ENCODE data around the gene AFF1. TPM values are rescaled to one million over a fixed set of nuclear protein-coding genes. Genes with fewer than 3 reads are reported as not detected.

AFF1 gene
- polyA plus RNA-seq, 1 donor (not counting 4 experiments of a cell fraction or from before 2014, with no cell fraction given): 14.4 TPM

DNA sequence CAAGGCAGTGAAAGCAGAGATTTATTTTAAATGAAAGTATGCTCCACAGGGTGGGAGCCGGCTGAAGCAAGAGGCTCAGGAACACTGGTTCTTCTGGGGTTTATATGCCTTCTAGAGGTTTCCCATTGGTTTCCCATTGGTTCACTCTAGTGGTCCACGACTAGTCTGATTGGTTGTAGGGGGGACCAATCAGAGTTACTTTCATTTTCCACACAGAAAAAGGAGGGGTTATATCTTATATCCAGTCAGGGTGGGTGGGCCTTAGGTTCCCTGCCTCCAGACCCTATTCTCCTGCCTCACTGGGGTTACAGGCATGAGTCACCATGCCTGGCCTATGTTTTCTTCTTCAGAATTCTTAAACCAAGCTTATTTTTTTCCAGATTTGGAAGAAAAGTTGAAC is 184.0 kb downstream of the AFF1 start:
- H3K27me3 ChIP-seq (ENCODE audit: control insufficient read depth, extremely low read depth, insufficient read depth, low read length): no peaks in the 10 kb centered on the region
- no peak overlapping the region for H2AFZ ChIP-seq (ENCODE audit: control insufficient read depth, low read length)
- no peak overlapping the region for H3K9ac ChIP-seq (ENCODE audit: control insufficient read depth, extremely low read depth, insufficient read depth, low read length)
- H3K4me1 ChIP-seq (ENCODE audit: control insufficient read depth, extremely low read depth, insufficient read depth, low read length): peaks cover 43% of the 10 kb centered on the region
- dilution Hi-C loops (cut with MboI; ENCODE audit: extremely low pct_ligation_motif_present, low sequenced_read_pairs): no loop called here
- H3K79me2 ChIP-seq (ENCODE audit: control insufficient read depth, insufficient read depth, low read length): peaks cover 4% of the 10 kb centered on the region
- H3K9me3 ChIP-seq (ENCODE audit: control insufficient read depth, low read depth, low read length): no peaks in the 10 kb centered on the region
- H3K4me2 ChIP-seq (ENCODE audit: control insufficient read depth, extremely low read depth, insufficient read depth, low read depth, low read length): no peak overlapping the region
- TF ChIP-seq, protein P1, sequence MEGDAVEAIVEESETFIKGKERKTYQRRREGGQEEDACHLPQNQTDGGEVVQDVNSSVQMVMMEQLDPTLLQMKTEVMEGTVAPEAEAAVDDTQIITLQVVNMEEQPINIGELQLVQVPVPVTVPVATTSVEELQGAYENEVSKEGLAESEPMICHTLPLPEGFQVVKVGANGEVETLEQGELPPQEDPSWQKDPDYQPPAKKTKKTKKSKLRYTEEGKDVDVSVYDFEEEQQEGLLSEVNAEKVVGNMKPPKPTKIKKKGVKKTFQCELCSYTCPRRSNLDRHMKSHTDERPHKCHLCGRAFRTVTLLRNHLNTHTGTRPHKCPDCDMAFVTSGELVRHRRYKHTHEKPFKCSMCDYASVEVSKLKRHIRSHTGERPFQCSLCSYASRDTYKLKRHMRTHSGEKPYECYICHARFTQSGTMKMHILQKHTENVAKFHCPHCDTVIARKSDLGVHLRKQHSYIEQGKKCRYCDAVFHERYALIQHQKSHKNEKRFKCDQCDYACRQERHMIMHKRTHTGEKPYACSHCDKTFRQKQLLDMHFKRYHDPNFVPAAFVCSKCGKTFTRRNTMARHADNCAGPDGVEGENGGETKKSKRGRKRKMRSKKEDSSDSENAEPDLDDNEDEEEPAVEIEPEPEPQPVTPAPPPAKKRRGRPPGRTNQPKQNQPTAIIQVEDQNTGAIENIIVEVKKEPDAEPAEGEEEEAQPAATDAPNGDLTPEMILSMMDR (optimal IDR thresholded peaks at IDR 0.05 in 1 of 3, IDR thresholded peaks at IDR 0.05 in 1 of 3, conservative IDR thresholded peaks at IDR 0.05 in 1 of 3; ENCODE audit: extremely low read depth in 1 of 3, insufficient read depth in 2 of 3, low read length in 3 of 3): no peak
- no peak for TF ChIP-seq EZH2 (IDR thresholded peaks at IDR 0.05; ENCODE audit: low read length)
- FAIRE-seq (no peak), DNase-seq (ENCODE audit: low read depth, low spot score) (no peak)
- H3K27ac ChIP-seq (ENCODE audit: control insufficient read depth, insufficient read depth, low read length): peak overlapping the region; percentile 18
- H4K20me1 ChIP-seq (ENCODE audit: control insufficient read depth, extremely low read depth, insufficient read depth, low read length): no peaks in the 10 kb centered on the region
- no peak overlapping the region for H3K4me3 ChIP-seq (ENCODE audit: control insufficient read depth in 2 of 3, extremely low read depth in 1 of 3, insufficient read depth in 2 of 3, low read depth in 1 of 3, low read length in 3 of 3)
- H3K36me3 ChIP-seq (ENCODE audit: control insufficient read depth in 2 of 2, extremely low read depth in 1 of 2, insufficient read depth in 2 of 2, low read length in 2 of 2): peaks cover 7 to 8% of the 10 kb centered on the region in 2 experiments
- peaks cover 3% of the 10 kb centered on the region for H3K9me1 ChIP-seq (ENCODE audit: control insufficient read depth, extremely low read depth, insufficient read depth, low read length)

DNA sequence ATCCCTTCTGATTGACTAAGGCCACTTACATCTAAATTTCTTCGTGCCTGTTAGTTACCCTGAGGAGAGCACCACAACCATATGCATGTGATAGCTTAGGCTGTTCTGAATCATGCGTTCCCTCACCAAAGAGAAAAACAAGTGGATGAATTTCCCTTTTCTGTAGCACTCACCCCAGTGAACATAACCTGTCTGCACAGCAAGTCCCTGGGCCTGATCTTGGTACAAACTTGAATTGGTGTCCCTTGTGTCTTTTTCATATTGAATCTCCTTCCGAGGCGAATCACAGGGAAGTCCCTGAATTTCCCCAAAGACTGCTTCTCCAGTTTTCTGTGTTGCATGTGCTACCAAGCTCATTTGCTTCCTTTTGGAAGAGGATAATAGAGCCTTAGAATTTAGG is 185.2 kb downstream of the AFF1 start:
- DNase-seq (ENCODE audit: low read depth, low spot score): no peak
- Histone ChIP-seq H3K79me2 (ENCODE audit: control insufficient read depth, insufficient read depth, low read length) (peaks cover 6% of the 10 kb centered on the region), H4K20me1 (ENCODE audit: control insufficient read depth, extremely low read depth, insufficient read depth, low read length) (no peaks in the 10 kb centered on the region), H3K9ac (ENCODE audit: control insufficient read depth, extremely low read depth, insufficient read depth, low read length) (peak overlapping the region; percentile 70), H3K9me3 (ENCODE audit: control insufficient read depth, low read depth, low read length) (no peaks in the 10 kb centered on the region), H3K4me3 (ENCODE audit: control insufficient read depth in 2 of 3, extremely low read depth in 1 of 3, insufficient read depth in 2 of 3, low read depth in 1 of 3, low read length in 3 of 3) (peak overlapping the region in 2 of 3 experiments; percentile 58 to 59), H3K27me3 (ENCODE audit: control insufficient read depth, extremely low read depth, insufficient read depth, low read length) (no peaks in the 10 kb centered on the region), H3K9me1 (ENCODE audit: control insufficient read depth, extremely low read depth, insufficient read depth, low read length) (peaks cover 3% of the 10 kb centered on the region), H3K4me2 (ENCODE audit: control insufficient read depth, extremely low read depth, insufficient read depth, low read depth, low read length) (peak overlapping the region; percentile 99), H3K36me3 (ENCODE audit: control insufficient read depth in 2 of 2, extremely low read depth in 1 of 2, insufficient read depth in 2 of 2, low read length in 2 of 2) (peaks cover 3 to 6% of the 10 kb centered on the region in 2 experiments), H2AFZ (ENCODE audit: control insufficient read depth, low read length) (no peak overlapping the region), H3K4me1 (ENCODE audit: control insufficient read depth, extremely low read depth, insufficient read depth, low read length) (peaks cover 43% of the 10 kb centered on the region), H3K27ac (ENCODE audit: control insufficient read depth, insufficient read depth, low read length) (peak overlapping the region; percentile 86)
- FAIRE-seq: peak; percentile 84
- TF ChIP-seq EZH2 (IDR thresholded peaks at IDR 0.05; ENCODE audit: low read length): no peak
- TF ChIP-seq, protein P1 (optimal IDR thresholded peaks at IDR 0.05 in 1 of 3, IDR thresholded peaks at IDR 0.05 in 1 of 3, conservative IDR thresholded peaks at IDR 0.05 in 1 of 3; ENCODE audit: extremely low read depth in 1 of 3, insufficient read depth in 2 of 3, low read length in 3 of 3): no peak
- dilution Hi-C loops (cut with MboI; ENCODE audit: extremely low pct_ligation_motif_present, low sequenced_read_pairs): no loop called here

All from keratinocyte (primary cell).